KMS-11 (cell line): ENCODE results near the gene ARHGEF40.

Experiments
- H2AFZ ChIP-seq: fragments of 200-600 bp; sonication (generic); 2 replicates; pipeline ENCODE4 v1.6.1; 2016; ENCODE audit warnings: antibody characterized with exemption, mixed run types, low read depth
- H3K27ac ChIP-seq: fragments of 200-600 bp; sonication (generic); 2 replicates; pipeline ENCODE4 v1.6.1; 2016; ENCODE audit warnings: mild to moderate bottlenecking, mixed run types
- H3K27me3 ChIP-seq: fragments of 200-600 bp; sonication (generic); 2 replicates; pipeline ENCODE4 v1.6.1; 2017; ENCODE audit warnings: mild to moderate bottlenecking, low read depth, mixed run types, moderate library complexity; ENCODE audit not compliant: insufficient read depth
- H3K36me3 ChIP-seq: fragments of 200-600 bp; sonication (generic); 2 replicates; pipeline ENCODE4 v1.6.1; 2017; ENCODE audit warnings: mild to moderate bottlenecking, mixed run types; ENCODE audit not compliant: insufficient read depth
- H3K4me1 ChIP-seq: fragments of 200-600 bp; sonication (generic); 2 replicates; pipeline ENCODE4 v1.6.1; 2016; ENCODE audit warnings: mild to moderate bottlenecking, low read depth, mixed run types; ENCODE audit not compliant: poor library complexity, severe bottlenecking
- H3K4me2 ChIP-seq: fragments of 200-600 bp; sonication (generic); 2 replicates; pipeline ENCODE4 v1.7.0; 2016; ENCODE audit warnings: mild to moderate bottlenecking, mixed run types
- H3K4me3 ChIP-seq: fragments of 200-600 bp; sonication (generic); IDR thresholded peaks from 2 replicates; pipeline ENCODE4 v1.6.1; 2017; ENCODE audit warnings: low read depth, low read length, mixed read lengths; ENCODE audit not compliant: insufficient read depth
- H3K79me2 ChIP-seq: fragments of 200-600 bp; sonication (generic); 2 replicates; pipeline ENCODE4 v1.6.1; 2016; ENCODE audit warnings: low read depth, mixed run types; ENCODE audit not compliant: insufficient read depth
- H3K9ac ChIP-seq: fragments of 200-600 bp; sonication (generic); 2 replicates; pipeline ENCODE4 v1.6.1; 2016; ENCODE audit warnings: mild to moderate bottlenecking, mixed run types
- H4K20me1 ChIP-seq: fragments of 200-600 bp; sonication (generic); 2 replicates; pipeline ENCODE4 v1.6.1; 2016; ENCODE audit warnings: mild to moderate bottlenecking, mixed run types; ENCODE audit not compliant: insufficient read depth
- TF ChIP-seq, protein P1 (sequence below): fragments of 200-600 bp; sonication (generic); conservative IDR thresholded peaks from 2 replicates; pipeline ENCODE4 v1.6.1; 2017; ENCODE audit warnings: low read depth, mild to moderate bottlenecking, antibody characterized with exemption, low read length, moderate library complexity, mixed read lengths

The ARHGEF40 gene

GRCh38 chr14:21102521-21103410, 32.7 kb downstream of the ARHGEF40 start:
- H4K20me1 ChIP-seq, result no peaks in the 10 kb centered on the region
- H3K27ac ChIP-seq, result no peak overlapping the region
- H3K9ac ChIP-seq, result no peak overlapping the region; the same call in 1 of the 2 replicates
- H3K79me2 ChIP-seq, result no peaks in the 10 kb centered on the region
- peak overlapping the region; percentile 57; the same call in 1 of the 2 replicates for H2AFZ ChIP-seq
- TF ChIP-seq, protein P1, sequence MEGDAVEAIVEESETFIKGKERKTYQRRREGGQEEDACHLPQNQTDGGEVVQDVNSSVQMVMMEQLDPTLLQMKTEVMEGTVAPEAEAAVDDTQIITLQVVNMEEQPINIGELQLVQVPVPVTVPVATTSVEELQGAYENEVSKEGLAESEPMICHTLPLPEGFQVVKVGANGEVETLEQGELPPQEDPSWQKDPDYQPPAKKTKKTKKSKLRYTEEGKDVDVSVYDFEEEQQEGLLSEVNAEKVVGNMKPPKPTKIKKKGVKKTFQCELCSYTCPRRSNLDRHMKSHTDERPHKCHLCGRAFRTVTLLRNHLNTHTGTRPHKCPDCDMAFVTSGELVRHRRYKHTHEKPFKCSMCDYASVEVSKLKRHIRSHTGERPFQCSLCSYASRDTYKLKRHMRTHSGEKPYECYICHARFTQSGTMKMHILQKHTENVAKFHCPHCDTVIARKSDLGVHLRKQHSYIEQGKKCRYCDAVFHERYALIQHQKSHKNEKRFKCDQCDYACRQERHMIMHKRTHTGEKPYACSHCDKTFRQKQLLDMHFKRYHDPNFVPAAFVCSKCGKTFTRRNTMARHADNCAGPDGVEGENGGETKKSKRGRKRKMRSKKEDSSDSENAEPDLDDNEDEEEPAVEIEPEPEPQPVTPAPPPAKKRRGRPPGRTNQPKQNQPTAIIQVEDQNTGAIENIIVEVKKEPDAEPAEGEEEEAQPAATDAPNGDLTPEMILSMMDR, result no peak
- no peaks in the 10 kb centered on the region for H3K36me3 ChIP-seq
- no peaks in the 10 kb centered on the region for H3K27me3 ChIP-seq
- peaks cover 52% of the 10 kb centered on the region for H3K4me1 ChIP-seq
- H3K4me3 ChIP-seq, result no peak overlapping the region
- peak overlapping the region; percentile 73 for H3K4me2 ChIP-seq

DNA sequence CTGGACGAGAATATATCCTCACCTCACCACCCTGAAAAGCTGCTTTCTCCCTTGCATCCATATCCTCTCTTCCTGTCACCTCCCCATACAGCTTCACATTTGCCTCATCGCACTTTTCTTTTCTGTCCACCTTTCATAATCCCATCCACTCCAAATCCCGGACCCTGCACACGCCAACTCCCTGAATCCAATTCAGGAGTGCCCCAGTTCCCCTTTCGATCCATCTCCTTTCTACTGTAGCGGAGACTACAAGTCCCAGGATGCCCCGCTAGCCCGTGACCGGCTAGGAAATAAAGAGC, 33.3 kb downstream of the ARHGEF40 start:
- Histone ChIP-seq H2AFZ (peak overlapping the region; percentile 57; the same call in 1 of the 2 replicates), H3K79me2 (no peaks in the 10 kb centered on the region)
- TF ChIP-seq, protein P1, result peak; percentile 65

GRCh38 chr14:21103710-21104447, 33.8 kb downstream of the ARHGEF40 start:
- Histone ChIP-seq H3K4me3 (no peak overlapping the region), H3K27me3 (no peaks in the 10 kb centered on the region), H2AFZ (peak overlapping the region; percentile 57), H3K36me3 (no peaks in the 10 kb centered on the region), H3K4me2 (peak overlapping the region; percentile 73), H3K27ac (peak overlapping the region; percentile 99), H4K20me1 (no peaks in the 10 kb centered on the region), H3K4me1 (peaks cover 63% of the 10 kb centered on the region), H3K79me2 (no peaks in the 10 kb centered on the region), H3K9ac (peak overlapping the region; percentile 99)
- TF ChIP-seq, protein P1, result no peak; the same call in 1 of the 2 replicates

More for the DNA sequence above, 33.3 kb downstream of the ARHGEF40 start:
- Histone ChIP-seq H3K27me3 (no peaks in the 10 kb centered on the region), H3K9ac (peak overlapping the region; percentile 99), H3K4me2 (peak overlapping the region; percentile 73; the same call in 1 of the 2 replicates), H3K36me3 (no peaks in the 10 kb centered on the region), H4K20me1 (no peaks in the 10 kb centered on the region), H3K27ac (peak overlapping the region; percentile 99), H3K4me3 (no peak overlapping the region), H3K4me1 (peaks cover 58% of the 10 kb centered on the region)

DNA sequence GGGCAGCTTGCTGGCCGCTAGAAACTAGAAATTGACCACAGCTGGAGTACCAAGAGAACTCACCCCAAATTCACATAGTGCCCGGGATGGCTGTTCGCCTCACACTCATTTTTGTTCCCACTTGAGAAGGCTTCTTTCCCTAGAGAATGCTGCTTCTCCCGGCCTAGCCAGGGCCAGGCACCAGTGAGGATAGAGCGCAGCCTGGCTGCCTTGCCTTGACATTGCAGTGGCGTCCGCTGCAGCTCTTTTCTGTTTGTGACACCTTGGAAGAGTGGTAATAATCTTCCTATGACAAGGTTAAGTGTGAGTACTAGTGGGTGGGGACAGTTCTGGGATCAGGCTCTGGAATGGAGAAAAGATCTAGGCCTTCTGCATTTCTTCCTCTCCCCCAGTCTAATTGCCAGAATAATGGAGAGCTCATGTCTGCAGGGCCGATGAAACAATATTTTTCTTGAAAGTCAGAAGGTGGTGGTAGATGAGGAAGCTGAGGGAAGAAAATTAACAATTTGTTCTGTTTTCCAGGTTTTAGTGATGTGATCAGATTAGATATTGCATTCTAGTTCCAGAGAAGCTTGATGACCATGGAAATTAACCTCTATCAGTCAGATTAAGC, 34.5 kb downstream of the ARHGEF40 start:
- peak overlapping the region; percentile 99 for H3K27ac ChIP-seq
- no peak overlapping the region for H3K4me3 ChIP-seq
- peak overlapping the region; percentile 57 for H2AFZ ChIP-seq
- H3K27me3 ChIP-seq, result no peaks in the 10 kb centered on the region
- TF ChIP-seq, protein P1, result peak; percentile 66; the same call in 1 of the 2 replicates
- H3K4me1 ChIP-seq, result peaks cover 66% of the 10 kb centered on the region
- H3K36me3 ChIP-seq, result no peaks in the 10 kb centered on the region
- H3K4me2 ChIP-seq, result peak overlapping the region; percentile 52
- H4K20me1 ChIP-seq, result no peaks in the 10 kb centered on the region
- no peaks in the 10 kb centered on the region for H3K79me2 ChIP-seq
- peak overlapping the region; percentile 99 for H3K9ac ChIP-seq
